ENCODE results near the gene SRSF4. TPM values are rescaled to one million over a fixed set of nuclear protein-coding genes. Genes with fewer than 3 reads are reported as not detected.
"Not testable (repeated sequence)": the region's sequence is repeated elsewhere in the genome, so short reads cannot be mapped to it uniquely, and the experiment has no call there.

SRSF4 gene
- total RNA-seq, 1 donor: 44.0 TPM

- no peak for TF ChIP-seq CTCF (IDR thresholded peaks at IDR 0.05; ENCODE audit: insufficient read depth, low read depth, low read length)
- no peak overlapping the region for H3K4me3 ChIP-seq (ENCODE audit: low read depth, low read length)
- DNase-seq (ENCODE audit: low read depth): no peak
Measured at GRCh38 chr1:29159773-29160172, 21.9 kb downstream of the SRSF4 start.

- H3K4me3 ChIP-seq (ENCODE audit: low read depth, low read length): no peak overlapping the region
- no peak for TF ChIP-seq CTCF (IDR thresholded peaks at IDR 0.05; ENCODE audit: insufficient read depth, low read depth, low read length)
Measured at GRCh38 chr1:29157269-29157601, 24.5 kb downstream of the SRSF4 start.

GRCh38 chr1:29156543-29157268 lies 25.0 kb downstream of the SRSF4 start:
- no peak for TF ChIP-seq CTCF (IDR thresholded peaks at IDR 0.05; ENCODE audit: insufficient read depth, low read depth, low read length)
- H3K4me3 ChIP-seq (ENCODE audit: low read depth, low read length): no peak overlapping the region
- DNase-seq (ENCODE audit: low read depth): peak; percentile 95

More at GRCh38 chr1:29157269-29157601, 24.5 kb downstream of the SRSF4 start:
- DNase-seq (ENCODE audit: low read depth): no peak

- no peak for TF ChIP-seq CTCF (IDR thresholded peaks at IDR 0.05; ENCODE audit: insufficient read depth, low read depth, low read length)
- no peak for DNase-seq (ENCODE audit: low read depth)
- H3K4me3 ChIP-seq (ENCODE audit: low read depth, low read length): no peak overlapping the region
Measured at GRCh38 chr1:29152046-29152805, 29.5 kb downstream of the SRSF4 start.

- not testable (repeated sequence) for DNase-seq (ENCODE audit: low read depth); H3K4me3 ChIP-seq (ENCODE audit: low read depth, low read length)
Measured at GRCh38 chr1:29150346-29150745, 31.4 kb downstream of the SRSF4 start.

GRCh38 chr1:29148656-29149491 lies 32.8 kb downstream of the SRSF4 start:
- no peak overlapping the region for H3K4me3 ChIP-seq (ENCODE audit: low read depth, low read length)
- TF ChIP-seq CTCF (IDR thresholded peaks at IDR 0.05; ENCODE audit: insufficient read depth, low read depth, low read length): no peak
- no peak for DNase-seq (ENCODE audit: low read depth)

Measured in fibroblast of villous mesenchyme (primary cell).